ENCODE results near the gene OOEP.
"Not testable (repeated sequence)": the region's sequence is repeated elsewhere in the genome, so short reads cannot be mapped to it uniquely, and the experiment has no call there.

OOEP gene

GRCh38 chr6:73369563-73369962, at the start of gene OOEP:
TSS of gene OOEP (minus strand) at chr6:73369897. CDS start at chr6:73369792, 105 bp downstream.
- DNase-seq (ENCODE audit: low spot score): no peak

GRCh38 chr6:73418081-73418741, 48.5 kb upstream of the OOEP start:
- no peak for DNase-seq (ENCODE audit: low spot score)

- no peak for DNase-seq (ENCODE audit: low spot score)
Observed at GRCh38 chr6:73413102-73413501, 43.4 kb upstream of the OOEP start.

GRCh38 chr6:73409395-73409794, 39.7 kb upstream of the OOEP start:
- no peak for DNase-seq (ENCODE audit: low spot score)

- DNase-seq (ENCODE audit: low spot score): no peak
Observed at GRCh38 chr6:73400656-73401055, 31.0 kb upstream of the OOEP start.

GRCh38 chr6:73395875-73396274, 26.2 kb upstream of the OOEP start:
- DNase-seq (ENCODE audit: low spot score): no peak

GRCh38 chr6:73394577-73395354, 25.1 kb upstream of the OOEP start, which contains the start of gene DDX43:
TSS of gene DDX43 (plus strand) at chr6:73394828. CDS start at chr6:73394906, 78 bp downstream.
- peak; percentile 49 for DNase-seq (ENCODE audit: low spot score)

GRCh38 chr6:73393278-73393677, 23.6 kb upstream of the OOEP start:
- DNase-seq (ENCODE audit: low spot score): no peak

GRCh38 chr6:73392188-73392587, 22.5 kb upstream of the OOEP start:
- not testable (repeated sequence) for DNase-seq (ENCODE audit: low spot score)

GRCh38 chr6:73391675-73392074, 22.0 kb upstream of the OOEP start:
- no peak for DNase-seq (ENCODE audit: low spot score)

- no peak for DNase-seq (ENCODE audit: low spot score)
Observed at GRCh38 chr6:73389854-73390253, 20.2 kb upstream of the OOEP start.

GRCh38 chr6:73388800-73389512, 19.3 kb upstream of the OOEP start:
- DNase-seq (ENCODE audit: low spot score): peak; percentile 51

- no peak for DNase-seq (ENCODE audit: low spot score)
Observed at GRCh38 chr6:73388433-73388799, 18.7 kb upstream of the OOEP start.

GRCh38 chr6:73382462-73383113, 12.9 kb upstream of the OOEP start:
- DNase-seq (ENCODE audit: low spot score): no peak

GRCh38 chr6:73381531-73381930, 11.8 kb upstream of the OOEP start:
- not testable (repeated sequence) for DNase-seq (ENCODE audit: low spot score)

GRCh38 chr6:73377225-73377624, 7.5 kb upstream of the OOEP start:
- DNase-seq (ENCODE audit: low spot score): no peak

- DNase-seq (ENCODE audit: low spot score): no peak
Observed at GRCh38 chr6:73375216-73375615, 5.5 kb upstream of the OOEP start.

- DNase-seq (ENCODE audit: low spot score): no peak
Observed at GRCh38 chr6:73372516-73372915, 2.8 kb upstream of the OOEP start.

- DNase-seq (ENCODE audit: low spot score): no peak
Observed at GRCh38 chr6:73371984-73372383, 2.3 kb upstream of the OOEP start.

GRCh38 chr6:73369157-73369556, 540 bp downstream of the OOEP start:
- no peak for DNase-seq (ENCODE audit: low spot score)

- DNase-seq (ENCODE audit: low spot score): no peak
Observed at GRCh38 chr6:73368675-73369074, 1.0 kb downstream of the OOEP start.

GRCh38 chr6:73367761-73368355, 1.8 kb downstream of the OOEP start:
- DNase-seq (ENCODE audit: low spot score): no peak
